A549 (cell line): ENCODE measurements around the gene FAM32A. TPM values are rescaled to one million over a fixed set of nuclear protein-coding genes. Genes with fewer than 3 reads are reported as not detected.

Experiments
- ATAC-seq, 2 experiments: fragments of 200-7000 bp in 1 of 2; fragments of >200 bp in 1 of 2; cut with Nextera tagmentation in 1 of 2; cut with Tn5 transposase in 1 of 2; 3 replicates each; pipeline versions ENCODE4 v1.8.0 to v1.9.1; 2018 to 2020; ENCODE audit warnings: mild to moderate bottlenecking in 1 of 2, moderate library complexity in 1 of 2
- CTCF ChIA-PET: fragments of 300-600 bp; sonication (Branson Sonifier 250); formaldehyde crosslinking; extraction: SDS; loops from one replicate; lab custom pipeline; 2021; ENCODE audit warnings: antibody characterized with exemption, inconsistent platforms; lab: Yijun Ruan, JAX
- POLR2A ChIA-PET: fragments of 350-600 bp; formaldehyde crosslinking; extraction: SDS; loops from one replicate; lab custom pipeline; 2021; ENCODE audit warnings: antibody characterized with exemption, inconsistent platforms; lab: Yijun Ruan, JAX
- DNase-seq, 2 experiments: peaks; one replicate each; pipeline versions ENCODE4 v3.0.0 to v3.0.0-alpha.2; 2011 to 2016; ENCODE audit warnings: low read depth in 1 of 2, low spot score in 1 of 2
- FAIRE-seq: peaks from 2 replicates; lab custom pipeline; 2011; peaks lifted over from hg19 to GRCh38; lab: Jason Lieb, UNC
- H3K27ac ChIP-seq, 2 experiments: fragments of >200 bp; sonication (Bioruptor Twin); formaldehyde crosslinking; 3 replicates each; pipeline ENCODE4 v1.5.1; 2016 to 2017
- H3K4me1 ChIP-seq: fragments of >200 bp; sonication (Bioruptor Twin); formaldehyde crosslinking; 3 replicates; pipeline ENCODE4 v1.6.1; 2016
- H3K4me2 ChIP-seq: fragments of >200 bp; sonication (Bioruptor Twin); formaldehyde crosslinking; 3 replicates; pipeline ENCODE4 v1.6.1; 2016
- H3K4me3 ChIP-seq: fragments of >200 bp; sonication (Bioruptor Twin); formaldehyde crosslinking; 3 replicates; pipeline ENCODE4 v1.5.1; 2016
- H3K9me3 ChIP-seq: fragments of >200 bp; sonication (Bioruptor Twin); formaldehyde crosslinking; 3 replicates; pipeline ENCODE4 v1.6.1; 2016
- CBX8 ChIP-seq: fragments of 200-600 bp; sonication (generic); IDR thresholded peaks from 2 replicates; pipeline ENCODE4 v1.6.1; 2016
- CEBPB ChIP-seq, 2 experiments: fragments of >200 bp in 1 of 2; sonication (Bioruptor Twin) in 1 of 2; formaldehyde crosslinking in 1 of 2; IDR thresholded peaks; 2 replicates each; pipeline ENCODE4 v1.6.1; 2012 to 2016
- CTCF ChIP-seq: fragments of >200 bp; sonication (Bioruptor Twin); formaldehyde crosslinking; IDR thresholded peaks from 3 replicates; pipeline ENCODE4 v1.5.1; 2016
- E2F6 ChIP-seq: IDR thresholded peaks from 2 replicates; pipeline ENCODE4 v1.6.1; 2012; ENCODE audit warnings: low read depth, borderline replicate concordance
- EHF ChIP-seq: fragments of 250-450 bp; sonication (Bioruptor Pico); IDR thresholded peaks from 2 replicates; pipeline ENCODE4 v1.5.0; 2020; ENCODE audit warnings: mild to moderate bottlenecking
- ELK1 ChIP-seq: fragments of 150-350 bp; IDR thresholded peaks from 2 replicates; pipeline ENCODE4 v1.6.1; 2014; ENCODE audit warnings: low read depth, mild to moderate bottlenecking, low read length
- GATA3 ChIP-seq: IDR thresholded peaks from 2 replicates; pipeline ENCODE4 v1.6.1; 2012; ENCODE audit warnings: borderline replicate concordance
- HEYL ChIP-seq: fragments of 250-450 bp; sonication (Bioruptor Pico); IDR thresholded peaks from 2 replicates; pipeline ENCODE4 v1.8.0; 2021; ENCODE audit warnings: mild to moderate bottlenecking, moderate library complexity
- HOXA7 ChIP-seq: fragments of 250-450 bp; sonication (Bioruptor Pico); IDR thresholded peaks from 2 replicates; pipeline ENCODE4 v1.5.0; 2020; ENCODE audit warnings: mild to moderate bottlenecking, moderate library complexity
- KDM5A ChIP-seq: fragments of 200-600 bp; sonication (generic); IDR thresholded peaks from 2 replicates; pipeline ENCODE4 v1.6.1; 2016; ENCODE audit warnings: antibody characterized with exemption, mild to moderate bottlenecking
- MAX ChIP-seq: IDR thresholded peaks from 2 replicates; pipeline ENCODE4 v1.6.1; 2012
- MAZ ChIP-seq: fragments of 150-350 bp; IDR thresholded peaks from 2 replicates; pipeline ENCODE4 v1.6.1; 2014; ENCODE audit warnings: antibody characterized with exemption, low read depth, low read length, borderline replicate concordance
- NFE2L2 ChIP-seq: fragments of 150-350 bp; conservative IDR thresholded peaks from 2 replicates; pipeline ENCODE4 v1.6.1; 2014; ENCODE audit warnings: low read length
- PHF8 ChIP-seq: fragments of 200-600 bp; sonication (generic); IDR thresholded peaks from 2 replicates; pipeline ENCODE4 v1.6.1; 2016; ENCODE audit warnings: low read depth, mild to moderate bottlenecking, antibody characterized with exemption, moderate library complexity, borderline replicate concordance
- POLR2A ChIP-seq: IDR thresholded peaks from 2 replicates; pipeline ENCODE4 v1.6.1; 2012; ENCODE audit warnings: mild to moderate bottlenecking, low read length
- RARB ChIP-seq: fragments of 250-450 bp; sonication (Bioruptor Pico); IDR thresholded peaks from 2 replicates; pipeline ENCODE4 v1.8.0; 2021; ENCODE audit warnings: mild to moderate bottlenecking, moderate library complexity
- RNF2 ChIP-seq: fragments of 200-600 bp; sonication (generic); IDR thresholded peaks from 2 replicates; pipeline ENCODE4 v1.6.1; 2016; ENCODE audit warnings: low read depth, mild to moderate bottlenecking, antibody characterized with exemption, moderate library complexity, borderline replicate concordance
- TP53 ChIP-seq: fragments of 250-450 bp; sonication (Bioruptor Pico); IDR thresholded peaks from 2 replicates; pipeline ENCODE4 v1.5.0; 2021; ENCODE audit warnings: mild to moderate bottlenecking, moderate library complexity
- ZC3H11A ChIP-seq: fragments of 450-650 bp; IDR thresholded peaks from 2 replicates; pipeline ENCODE4 v1.6.1; 2014; ENCODE audit warnings: antibody characterized with exemption, mild to moderate bottlenecking
- ZFP36 ChIP-seq: fragments of 450-650 bp; IDR thresholded peaks from 2 replicates; pipeline ENCODE4 v1.6.1; 2014; ENCODE audit warnings: borderline replicate concordance; ENCODE audit not compliant: partially characterized antibody
- ZNF302 ChIP-seq: fragments of 250-450 bp; sonication (Bioruptor Pico); IDR thresholded peaks from 2 replicates; pipeline ENCODE4 v1.9.0; 2021; ENCODE audit warnings: inconsistent platforms, mild to moderate bottlenecking, moderate library complexity
- WGBS: methylation state at CpG from one replicate; pipeline ENCODE4 v1.1.6; 2017; ENCODE audit errors: missing lambda C conversion rate; 5-methylcytosine and 5-hydroxymethylcytosine counted together
- polyA minus RNA-seq: library from RNA; depleted of rRNA, polyadenylated mRNA; stranded (reverse); fragments of >200 nt; gene quantifications from 2 replicates; pipeline ENCODE4 v1.2.3, GENCODE V29; 2011; rRNA and poly(A)+ RNA removed
- polyA plus RNA-seq, 4 experiments: library from polyadenylated mRNA; depleted of rRNA in 3 of 4; stranded (reverse); fragments of >200 nt; fragmentation: RNase III in 1 of 4; extraction: RNeasy Plus Mini Kit Qiagen cat#74134 plus additional on column Dnase treatment in 1 of 4; gene quantifications; 2 replicates in 3 of 4; 3 replicates in 1 of 4; pipeline ENCODE4 v1.2.3, GENCODE V29; 2011 to 2017

The FAM32A gene
- polyA plus RNA-seq (2011; rRNA removed) = 97.6 and 108 TPM in 2 replicates
- 86.6 and 95.0 TPM in 2 replicates for polyA plus RNA-seq (2012; cell fraction: cytosol; rRNA removed)
- 43.9 and 63.3 TPM in 2 replicates for polyA plus RNA-seq (2012; cell fraction: nucleus; rRNA removed)
- 80.8 to 85.1 TPM (median 84.7 TPM) in 3 replicates for polyA plus RNA-seq (2017; fragmentation: RNase III; extraction: RNeasy Plus Mini Kit Qiagen cat#74134 plus additional on column Dnase treatment)
- polyA minus RNA-seq = 31.2 and 37.5 TPM in 2 replicates

GRCh38 chr19:16185123-16185767, at the start of gene FAM32A:
FAM32A (plus strand) TSS chr19:16185410; CDS start chr19:16185443, 33 bp downstream.
- TF ChIP-seq MAX (peak; percentile 41; the same call in 1 of the 2 replicates), ZFP36 (peak; percentile 83), HOXA7 (CRISPR knock-in tag) (no peak), ZC3H11A (no peak), KDM5A (peak; percentile 87), ELK1 (peak; percentile 96), PHF8 (peak; percentile 81; the same call in 1 of the 2 replicates), GATA3 (peak; percentile 57; the same call in 1 of the 2 replicates), CBX8 (no peak)
- H3K4me1 ChIP-seq = 0 out of 3 replicates have a peak, but pooled peaks cover 4% of the 10 kb centered on the region
- no peak for FAIRE-seq
- ATAC-seq = peak; percentile 94
- H3K27ac ChIP-seq = peak within 1 kb of the TSS; percentile 89 to 95
- ChIA-PET CTCF (interaction anchor here (0.7 to 3.4 kb wide), 18 partner anchors 10 to 629 kb away, joined by 3 to 28 read pairs (median 4); partner anchors contain the start of genes RAB8A and TPM4), POLR2A (interaction anchor here (0.5 to 1.0 kb wide), 10 partner anchors 11 to 545 kb away, joined by 3 to 6 read pairs (median 3); partner anchors contain the start of genes AP1M1, CIB3, CYP4F3 and TPM4)
- under 1% methylated on average over 39 of the region's 39 CpGs for WGBS
- H3K4me2 ChIP-seq = peak within 1 kb of the TSS; percentile 82
- H3K9me3 ChIP-seq = no peaks in the 10 kb centered on the region
- DNase-seq = peak; percentile 98 to 99
- H3K4me3 ChIP-seq = peak within 1 kb of the TSS; percentile 96

- H3K4me1 ChIP-seq = no peaks in the 10 kb centered on the region
- POLR2A ChIA-PET = no interaction called here
- CTCF ChIA-PET = interaction anchor here (1.0 to 1.1 kb wide), 2 partner anchors 8 to 9 kb away, joined by 3 to 5 read pairs; partner anchors contain the start of gene HSH2D
- H3K9me3 ChIP-seq = no peaks in the 10 kb centered on the region
- FAIRE-seq = no peak
- H3K27ac ChIP-seq = no peak overlapping the region
- TF ChIP-seq TP53 (CRISPR knock-in tag) (no peak), GATA3 (no peak), CTCF (no peak), E2F6 (no peak), HEYL (no peak), NFE2L2 (no peak), POLR2A (no peak), EHF (CRISPR knock-in tag) (no peak), ELK1 (no peak), RARB (CRISPR knock-in tag) (no peak), MAZ (no peak), ZNF302 (no peak), RNF2 (no peak), CEBPB (IDR thresholded peaks at IDR 0.05) (no peak), KDM5A (no peak)
- TF ChIP-seq, all 56 proteins: peak for 0
- Histone ChIP-seq H3K4me3 (no peak overlapping the region), H3K4me2 (no peak overlapping the region)
- DNase-seq (no peak), ATAC-seq (peak in 1 of 2 experiments; percentile 46; a peak in 3 of 6 replicates)
- WGBS = 96% methylated on average over 4 of the region's 4 CpGs
Measured at GRCh38 chr19:16135430-16136127, 49.6 kb upstream of the FAM32A start.
